Inferior parietal cortex (tissue), 1 donor: Measurements from ENCODE around the gene R3HDM4.
"Not testable (repeated sequence)": the region's sequence is repeated elsewhere in the genome, so short reads cannot be mapped to it uniquely, and the experiment has no call there.

Experiments used
- DNase-seq: peaks from one replicate; pipeline ENCODE4 v3.0.0-alpha.2; 2016; ENCODE audit errors: extremely low spot score

The R3HDM4 gene

GRCh38 chr19:892243-892893 lies 20.7 kb downstream of the R3HDM4 start:
- no peak for DNase-seq

GRCh38 chr19:891421-892200 lies 21.4 kb downstream of the R3HDM4 start:
- DNase-seq, result not testable (repeated sequence)

- DNase-seq, result no peak
Measured at GRCh38 chr19:890831-891230, 22.2 kb downstream of the R3HDM4 start.

GRCh38 chr19:889662-890295 lies 23.2 kb downstream of the R3HDM4 start:
- DNase-seq, result no peak

GRCh38 chr19:888581-889385 lies 24.2 kb downstream of the R3HDM4 start:
- DNase-seq, result no peak

- DNase-seq, result no peak
Measured at GRCh38 chr19:887599-887998, 25.4 kb downstream of the R3HDM4 start.

GRCh38 chr19:887072-887471 lies 25.9 kb downstream of the R3HDM4 start:
- peak; percentile 36 for DNase-seq

GRCh38 chr19:885536-886224 lies 27.3 kb downstream of the R3HDM4 start:
- DNase-seq, result no peak

- DNase-seq, result no peak
Measured at GRCh38 chr19:884420-885211, 28.4 kb downstream of the R3HDM4 start.

- DNase-seq, result no peak
Measured at GRCh38 chr19:883661-884211, 29.3 kb downstream of the R3HDM4 start.

- DNase-seq, result no peak
Measured at GRCh38 chr19:882871-883497, 30.0 kb downstream of the R3HDM4 start.

GRCh38 chr19:881385-882071 lies 31.5 kb downstream of the R3HDM4 start:
- DNase-seq, result no peak

- DNase-seq, result no peak
Measured at GRCh38 chr19:879711-880438, 33.1 kb downstream of the R3HDM4 start.

- DNase-seq, result not testable (repeated sequence)
Measured at GRCh38 chr19:878751-879561, 34.1 kb downstream of the R3HDM4 start.

GRCh38 chr19:877992-878660 lies 34.9 kb downstream of the R3HDM4 start:
- DNase-seq, result not testable (repeated sequence)

GRCh38 chr19:876780-877314 lies 36.2 kb downstream of the R3HDM4 start:
- DNase-seq, result no peak

- DNase-seq, result no peak
Measured at GRCh38 chr19:876089-876488, 36.9 kb downstream of the R3HDM4 start.
